ENCODE results near the gene CNKSR3. TPM values are rescaled to one million over a fixed set of nuclear protein-coding genes. Genes with fewer than 3 reads are reported as not detected.

CNKSR3 gene
- total RNA-seq, 4 donors from 2014 or later, result 4.5 to 7.8 (median 7.0) TPM

GRCh38 chr6:154460306-154461071 is 50.0 kb downstream of the CNKSR3 start:
- no peak overlapping the region for H3K4me3 ChIP-seq (replicated peaks in 1 of 3)
- peaks cover 10 to 13% of the 10 kb centered on the region in 2 donors for H3K4me1 ChIP-seq
- TF ChIP-seq CTCF (IDR thresholded peaks at IDR 0.05) (no peak), POLR2A (IDR thresholded peaks at IDR 0.05) (no peak)
- H3K27ac ChIP-seq, result no peak overlapping the region
- no peaks in the 10 kb centered on the region for H3K27me3 ChIP-seq
- 96% methylated on average over 13 of the region's 13 CpGs for WGBS, 2 donors
- H3K36me3 ChIP-seq, result no peaks in the 10 kb centered on the region
- H3K9me3 ChIP-seq, result no peaks in the 10 kb centered on the region
- no peak for DNase-seq
- intact Hi-C loops (cut with DNase I), result loop anchor here (10.0 kb wide), 1 partner anchor 306 kb away; no protein-coding TSS in a partner anchor

- no peak for DNase-seq
- Histone ChIP-seq H3K36me3 (no peaks in the 10 kb centered on the region), H3K4me1 (peaks cover 10 to 13% of the 10 kb centered on the region in 2 donors), H3K27ac (no peak overlapping the region), H3K4me3 (replicated peaks in 1 of 3) (no peak overlapping the region), H3K27me3 (no peaks in the 10 kb centered on the region), H3K9me3 (no peaks in the 10 kb centered on the region)
- 96% methylated on average over 6 of the region's 6 CpGs for WGBS, 2 donors
- no peak for TF ChIP-seq POLR2A (IDR thresholded peaks at IDR 0.05)
- no peak for TF ChIP-seq CTCF (IDR thresholded peaks at IDR 0.05)
- intact Hi-C loops (cut with DNase I), result no loop called here
Measured at GRCh38 chr6:154459513-154459912, 51.0 kb downstream of the CNKSR3 start.

GRCh38 chr6:154458565-154459470 is 51.7 kb downstream of the CNKSR3 start:
- WGBS, 2 donors, result 69 to 70% methylated on average over 8 of the region's 8 CpGs
- intact Hi-C loops (cut with DNase I), result no loop called here
- H3K36me3 ChIP-seq, result no peaks in the 10 kb centered on the region
- no peak overlapping the region for H3K4me3 ChIP-seq (replicated peaks in 1 of 3)
- H3K27ac ChIP-seq, result peak overlapping the region in 2 of 3 donors; percentile 14 to 44
- TF ChIP-seq POLR2A (IDR thresholded peaks at IDR 0.05) (no peak), CTCF (IDR thresholded peaks at IDR 0.05) (no peak)
- peaks cover 10 to 13% of the 10 kb centered on the region in 2 donors for H3K4me1 ChIP-seq
- no peak for DNase-seq
- H3K27me3 ChIP-seq, result no peaks in the 10 kb centered on the region
- H3K9me3 ChIP-seq, result no peaks in the 10 kb centered on the region

DNA sequence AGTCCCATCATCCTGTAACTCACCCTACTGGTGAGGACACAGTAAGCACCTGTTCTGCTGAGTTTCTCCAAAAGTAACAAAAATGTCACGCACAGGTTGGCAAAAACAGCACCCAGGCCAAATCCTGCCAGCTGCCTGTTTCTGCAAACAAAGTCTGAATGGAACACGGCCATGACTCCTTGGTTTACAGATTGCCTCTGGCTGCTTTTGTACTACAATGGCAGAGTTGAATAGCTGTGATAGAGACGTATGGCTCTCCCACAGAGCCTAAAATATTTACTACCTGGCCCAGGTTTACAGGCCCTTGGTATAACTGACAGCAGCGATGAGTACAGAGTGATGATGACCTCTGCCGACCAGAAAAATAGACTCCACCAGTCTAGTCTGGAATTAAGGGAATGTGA is 52.6 kb downstream of the CNKSR3 start:
- intact Hi-C loops (cut with DNase I), result no loop called here
- WGBS, 2 donors, result 37 to 51% methylated on average over 5 of the region's 5 CpGs
- H3K27ac ChIP-seq, result peak overlapping the region in 2 of 3 donors; percentile 14 to 44

More for the DNA sequence above, 52.6 kb downstream of the CNKSR3 start:
- DNase-seq, result peak; percentile 52 to 66
- Histone ChIP-seq H3K9me3 (no peaks in the 10 kb centered on the region), H3K4me3 (replicated peaks in 1 of 3) (no peak overlapping the region), H3K4me1 (peaks cover 10 to 13% of the 10 kb centered on the region in 2 donors), H3K27me3 (no peaks in the 10 kb centered on the region), H3K36me3 (no peaks in the 10 kb centered on the region)
- TF ChIP-seq POLR2A (IDR thresholded peaks at IDR 0.05), result no peak
- TF ChIP-seq CTCF (IDR thresholded peaks at IDR 0.05), result peak in 3 of 6 experiments; percentile 29 to 47 (median 42)

All from thyroid gland (tissue), 4 donors.